SK-N-MC (cell line): Measurements from ENCODE around the gene IL7R.

ENCODE experiments used
- EZH2 ChIP-seq: fragments of 200-600 bp; sonication (generic); IDR thresholded peaks from one replicate; pipeline ENCODE4 v1.6.1; 2017; ENCODE audit warnings: antibody characterized with exemption
- POLR2AphosphoS5 ChIP-seq: IDR thresholded peaks from 2 replicates; pipeline ENCODE4 v1.6.1; 2012; ENCODE audit warnings: mild to moderate bottlenecking, low read depth, low read length, borderline replicate concordance

- no peak for TF ChIP-seq POLR2AphosphoS5
- no peak for TF ChIP-seq EZH2
Observed at GRCh38 chr5:35826554-35826953, 30.1 kb upstream of the IL7R start.
